ENCODE results near the gene DDX25. TPM values are rescaled to one million over a fixed set of nuclear protein-coding genes. Genes with fewer than 3 reads are reported as not detected.

The DDX25 gene
- total RNA-seq, 6 experiments from 2014 or later, result not detected

GRCh38 chr11:125946712-125947418, 42.6 kb downstream of the DDX25 start:
- DNase-seq, result no peak
- Mint-ChIP-seq H3K4me1 (ENCODE audit: low read depth) (0 out of 2 replicates have a peak, but pooled peaks cover 5% of the 10 kb centered on the region), H3K27ac (no peak overlapping the region), H3K27me3 (ENCODE audit: insufficient read depth) (peaks cover 28% of the 10 kb centered on the region), H3K4me3 (no peak overlapping the region), H3K36me3 (ENCODE audit: low read depth) (no peaks in the 10 kb centered on the region), H3K9me3 (no peaks in the 10 kb centered on the region)
- no peak for TF ChIP-seq CTCF (IDR thresholded peaks at IDR 0.05)

- Mint-ChIP-seq H3K4me3 (no peak overlapping the region), H3K36me3 (ENCODE audit: low read depth) (no peaks in the 10 kb centered on the region), H3K27me3 (ENCODE audit: insufficient read depth) (peaks cover 29% of the 10 kb centered on the region), H3K9me3 (no peaks in the 10 kb centered on the region), H3K27ac (no peak overlapping the region), H3K4me1 (ENCODE audit: low read depth) (no peaks in the 10 kb centered on the region)
- TF ChIP-seq CTCF (IDR thresholded peaks at IDR 0.05), result no peak
- no peak for DNase-seq
These were observed 43.3 kb downstream of the DDX25 start for GRCh38 chr11:125947419-125948277.

DNA sequence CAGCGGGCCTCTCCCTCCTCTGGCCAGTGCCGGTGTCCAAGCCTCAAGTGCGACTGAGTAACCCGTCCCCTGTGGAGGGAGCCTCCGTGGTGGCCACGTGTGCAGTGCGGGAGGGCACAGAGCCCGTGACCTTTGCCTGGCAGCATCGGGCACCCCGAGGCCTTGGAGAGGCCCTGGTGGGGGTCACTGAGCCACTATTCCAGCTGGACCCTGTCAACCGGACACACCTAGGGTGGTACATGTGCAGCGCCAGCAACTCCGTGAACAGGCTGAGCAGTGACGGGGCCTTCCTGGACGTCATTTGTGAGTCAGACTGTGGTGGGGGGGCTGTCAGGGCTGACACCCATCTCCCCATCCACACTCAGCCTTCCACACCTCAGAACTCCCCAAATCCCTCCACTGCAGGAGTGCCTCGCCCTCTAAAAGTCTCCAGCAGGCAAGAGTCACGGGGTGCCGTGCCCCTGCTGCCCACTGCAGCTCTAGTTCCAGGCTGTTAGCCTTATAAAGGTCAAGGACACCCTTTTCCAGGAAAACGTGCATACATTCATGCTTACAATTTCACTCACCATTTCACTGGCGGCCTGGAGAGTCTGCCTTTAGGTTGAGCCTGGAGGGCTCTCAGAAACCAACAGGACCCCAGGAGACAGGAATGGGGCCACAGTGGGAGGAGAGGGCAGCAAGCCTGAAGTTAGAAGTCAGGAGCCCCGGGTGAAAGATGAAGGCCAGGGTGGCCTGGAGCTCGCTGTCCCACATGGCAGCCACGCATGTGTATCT, 44.2 kb downstream of the DDX25 start:
- H3K27ac Mint-ChIP-seq, result no peak overlapping the region
- H3K4me3 Mint-ChIP-seq, result no peak overlapping the region
- no peak for DNase-seq
- no peak for TF ChIP-seq CTCF (IDR thresholded peaks at IDR 0.05)
- H3K4me1 Mint-ChIP-seq (ENCODE audit: low read depth), result no peaks in the 10 kb centered on the region
- H3K27me3 Mint-ChIP-seq (ENCODE audit: insufficient read depth), result peaks cover 29% of the 10 kb centered on the region
- H3K36me3 Mint-ChIP-seq (ENCODE audit: low read depth), result no peaks in the 10 kb centered on the region
- H3K9me3 Mint-ChIP-seq, result no peaks in the 10 kb centered on the region

DNA sequence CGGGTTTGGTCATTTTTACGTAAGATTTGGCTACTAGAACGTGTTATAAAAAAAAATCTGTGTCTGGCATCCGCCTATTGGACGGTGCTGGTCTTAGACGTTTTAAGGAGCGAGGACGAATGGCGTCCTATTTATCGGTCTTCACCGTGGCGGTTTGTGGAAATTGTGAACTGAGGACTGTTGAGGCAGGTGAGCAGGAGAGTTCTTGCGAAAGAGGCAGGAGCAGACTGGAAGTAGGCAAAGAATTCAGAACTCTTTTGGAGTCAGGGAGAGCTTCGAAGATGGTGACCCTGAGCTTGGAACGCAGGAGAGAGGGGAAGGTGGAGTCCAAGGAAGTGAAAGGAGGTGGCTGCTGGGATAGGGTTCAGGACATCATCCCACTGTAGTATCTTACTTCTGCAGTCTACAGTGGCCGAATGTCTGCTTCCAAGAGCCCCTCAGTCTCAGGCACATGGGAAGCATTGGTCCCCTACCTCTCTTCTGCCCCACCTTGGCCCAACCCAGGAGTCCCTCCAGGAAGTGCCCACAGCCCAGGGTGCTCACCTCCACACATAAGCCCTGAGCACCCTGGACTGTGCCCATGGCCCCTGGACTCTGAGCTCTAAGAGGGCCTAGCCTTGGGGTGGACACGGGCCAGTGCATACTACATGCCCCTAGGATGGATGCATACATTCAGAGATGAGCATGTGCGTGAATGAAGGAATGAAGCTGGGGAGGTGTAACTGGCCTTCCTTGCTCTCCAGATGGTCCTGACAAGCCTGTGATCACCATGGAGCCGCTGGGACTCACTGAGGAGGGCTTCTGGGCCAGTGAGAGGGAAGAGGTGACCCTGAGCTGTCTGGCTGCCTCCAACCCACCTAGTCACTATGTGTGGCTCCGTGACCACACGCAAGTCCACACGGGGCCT, 45.2 kb downstream of the DDX25 start:
- Mint-ChIP-seq H3K27me3 (ENCODE audit: insufficient read depth) (peaks cover 24% of the 10 kb centered on the region), H3K9me3 (no peaks in the 10 kb centered on the region), H3K36me3 (ENCODE audit: low read depth) (no peaks in the 10 kb centered on the region), H3K4me1 (ENCODE audit: low read depth) (no peaks in the 10 kb centered on the region), H3K4me3 (no peak overlapping the region), H3K27ac (no peak overlapping the region)
- no peak for DNase-seq
- no peak for TF ChIP-seq CTCF (IDR thresholded peaks at IDR 0.05)

- Mint-ChIP-seq H3K4me3 (no peak overlapping the region), H3K4me1 (ENCODE audit: low read depth) (no peaks in the 10 kb centered on the region), H3K27ac (no peak overlapping the region), H3K36me3 (ENCODE audit: low read depth) (no peaks in the 10 kb centered on the region), H3K27me3 (ENCODE audit: insufficient read depth) (peaks cover 22% of the 10 kb centered on the region), H3K9me3 (no peaks in the 10 kb centered on the region)
- TF ChIP-seq CTCF (IDR thresholded peaks at IDR 0.05), result no peak
- no peak for DNase-seq
These were observed 45.8 kb downstream of the DDX25 start for GRCh38 chr11:125950178-125950490.

Measured in HFFc6 (cell line).